Fibroblast of skin of back (primary cell): Measurements from ENCODE around the gene MSI2.

Experiments used
- DNase-seq: peaks from one replicate; pipeline ENCODE4 v3.0.0-alpha.2; 2013

MSI2 gene

GRCh38 chr17:57706761-57707160 lies 450.4 kb downstream of the MSI2 start:
- DNase-seq: no peak

- no peak for DNase-seq
These were observed 451.6 kb downstream of the MSI2 start for GRCh38 chr17:57707892-57708291.

GRCh38 chr17:57708410-57708809 lies 452.1 kb downstream of the MSI2 start:
- no peak for DNase-seq

GRCh38 chr17:57713140-57713539 lies 456.8 kb downstream of the MSI2 start:
- DNase-seq: no peak

- no peak for DNase-seq
These were observed 458.4 kb downstream of the MSI2 start for GRCh38 chr17:57714665-57715180.

GRCh38 chr17:57715981-57716380 lies 459.7 kb downstream of the MSI2 start:
- DNase-seq: no peak

GRCh38 chr17:57718878-57719277 lies 462.6 kb downstream of the MSI2 start:
- no peak for DNase-seq

- no peak for DNase-seq
These were observed 464.2 kb downstream of the MSI2 start for GRCh38 chr17:57720386-57721035.

GRCh38 chr17:57721967-57722703 lies 465.8 kb downstream of the MSI2 start:
- no peak for DNase-seq

GRCh38 chr17:57722704-57723043 lies 466.4 kb downstream of the MSI2 start:
- DNase-seq: no peak

GRCh38 chr17:57723427-57724025 lies 467.2 kb downstream of the MSI2 start:
- no peak for DNase-seq

GRCh38 chr17:57724026-57724728 lies 467.9 kb downstream of the MSI2 start:
- peak; percentile 26 for DNase-seq

- DNase-seq: no peak
These were observed 468.4 kb downstream of the MSI2 start for GRCh38 chr17:57724729-57725125.

- no peak for DNase-seq
These were observed 470.0 kb downstream of the MSI2 start for GRCh38 chr17:57726213-57726790.

GRCh38 chr17:57726838-57727237 lies 470.5 kb downstream of the MSI2 start:
- no peak for DNase-seq

- no peak for DNase-seq
These were observed 471.4 kb downstream of the MSI2 start for GRCh38 chr17:57727630-57728175.

GRCh38 chr17:57730026-57730701 lies 473.8 kb downstream of the MSI2 start:
- DNase-seq: no peak

- no peak for DNase-seq
These were observed 475.7 kb downstream of the MSI2 start for GRCh38 chr17:57732062-57732461.

GRCh38 chr17:57733085-57733484 lies 476.8 kb downstream of the MSI2 start:
- DNase-seq: no peak
